22Rv1 (cell line): Measurements from ENCODE around the gene WBP1L.

ENCODE experiments used
- ZFX ChIP-seq: fragments of 450-650 bp; IDR thresholded peaks from 2 replicates; pipeline ENCODE4 v1.6.1; 2017; ENCODE audit warnings: antibody characterized with exemption, borderline replicate concordance
- TF ChIP-seq, protein P1 (sequence below): fragments of 450-650 bp; IDR thresholded peaks from 2 replicates; pipeline ENCODE4 v1.5.1; 2017; ENCODE audit warnings: mild to moderate bottlenecking

GRCh38 chr10:102845352-102845902, 101.7 kb downstream of the WBP1L start:
- TF ChIP-seq, protein P1, sequence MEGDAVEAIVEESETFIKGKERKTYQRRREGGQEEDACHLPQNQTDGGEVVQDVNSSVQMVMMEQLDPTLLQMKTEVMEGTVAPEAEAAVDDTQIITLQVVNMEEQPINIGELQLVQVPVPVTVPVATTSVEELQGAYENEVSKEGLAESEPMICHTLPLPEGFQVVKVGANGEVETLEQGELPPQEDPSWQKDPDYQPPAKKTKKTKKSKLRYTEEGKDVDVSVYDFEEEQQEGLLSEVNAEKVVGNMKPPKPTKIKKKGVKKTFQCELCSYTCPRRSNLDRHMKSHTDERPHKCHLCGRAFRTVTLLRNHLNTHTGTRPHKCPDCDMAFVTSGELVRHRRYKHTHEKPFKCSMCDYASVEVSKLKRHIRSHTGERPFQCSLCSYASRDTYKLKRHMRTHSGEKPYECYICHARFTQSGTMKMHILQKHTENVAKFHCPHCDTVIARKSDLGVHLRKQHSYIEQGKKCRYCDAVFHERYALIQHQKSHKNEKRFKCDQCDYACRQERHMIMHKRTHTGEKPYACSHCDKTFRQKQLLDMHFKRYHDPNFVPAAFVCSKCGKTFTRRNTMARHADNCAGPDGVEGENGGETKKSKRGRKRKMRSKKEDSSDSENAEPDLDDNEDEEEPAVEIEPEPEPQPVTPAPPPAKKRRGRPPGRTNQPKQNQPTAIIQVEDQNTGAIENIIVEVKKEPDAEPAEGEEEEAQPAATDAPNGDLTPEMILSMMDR: no peak
- TF ChIP-seq ZFX: no peak
